ENCODE measurements around the gene PLPPR3.

DNA sequence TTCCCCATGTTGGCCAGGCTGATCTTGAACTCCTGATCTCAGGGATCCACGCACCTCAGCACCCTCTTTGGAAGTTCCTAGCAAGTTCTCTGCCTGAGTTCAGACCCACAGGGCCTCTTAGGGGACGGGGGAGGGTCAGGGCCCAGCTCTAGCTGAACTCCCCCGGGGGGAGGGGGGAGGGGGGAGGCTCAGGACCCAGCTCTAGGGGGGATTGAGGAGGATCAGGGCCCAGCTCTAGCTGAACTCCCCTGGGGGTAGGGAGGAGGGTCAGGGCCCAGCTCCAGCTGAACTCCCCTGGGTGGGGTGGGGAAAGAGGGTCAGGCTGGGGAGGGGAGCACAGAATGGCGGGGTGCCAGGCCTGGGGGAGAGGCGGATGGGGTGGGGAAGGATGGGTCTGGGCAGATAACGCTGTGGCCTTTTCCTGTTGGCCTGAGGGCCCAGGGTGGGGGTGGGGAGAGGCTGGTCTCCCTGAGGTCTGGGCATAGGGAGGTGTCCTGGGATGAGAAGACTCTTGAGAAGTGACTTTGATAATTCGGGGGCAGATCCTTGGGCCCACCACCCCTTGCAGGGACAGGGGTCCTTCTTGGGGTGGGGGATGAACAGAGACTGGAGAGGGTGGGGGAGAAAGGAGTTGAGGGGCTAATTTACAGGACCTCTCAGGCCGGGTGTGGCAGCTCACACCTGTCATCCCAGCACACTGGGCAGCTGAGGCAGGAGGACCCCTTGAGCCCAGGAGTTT is 30.0 kb downstream of the PLPPR3 start:
- TF ChIP-seq, protein P1, sequence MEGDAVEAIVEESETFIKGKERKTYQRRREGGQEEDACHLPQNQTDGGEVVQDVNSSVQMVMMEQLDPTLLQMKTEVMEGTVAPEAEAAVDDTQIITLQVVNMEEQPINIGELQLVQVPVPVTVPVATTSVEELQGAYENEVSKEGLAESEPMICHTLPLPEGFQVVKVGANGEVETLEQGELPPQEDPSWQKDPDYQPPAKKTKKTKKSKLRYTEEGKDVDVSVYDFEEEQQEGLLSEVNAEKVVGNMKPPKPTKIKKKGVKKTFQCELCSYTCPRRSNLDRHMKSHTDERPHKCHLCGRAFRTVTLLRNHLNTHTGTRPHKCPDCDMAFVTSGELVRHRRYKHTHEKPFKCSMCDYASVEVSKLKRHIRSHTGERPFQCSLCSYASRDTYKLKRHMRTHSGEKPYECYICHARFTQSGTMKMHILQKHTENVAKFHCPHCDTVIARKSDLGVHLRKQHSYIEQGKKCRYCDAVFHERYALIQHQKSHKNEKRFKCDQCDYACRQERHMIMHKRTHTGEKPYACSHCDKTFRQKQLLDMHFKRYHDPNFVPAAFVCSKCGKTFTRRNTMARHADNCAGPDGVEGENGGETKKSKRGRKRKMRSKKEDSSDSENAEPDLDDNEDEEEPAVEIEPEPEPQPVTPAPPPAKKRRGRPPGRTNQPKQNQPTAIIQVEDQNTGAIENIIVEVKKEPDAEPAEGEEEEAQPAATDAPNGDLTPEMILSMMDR (IDR thresholded peaks at IDR 0.05) = no peak
- TF ChIP-seq POLR2AphosphoS5 (IDR thresholded peaks at IDR 0.05; ENCODE audit: insufficient read depth in 1 of 2, low read depth in 1 of 2) = no peak

Measured in vagina (tissue), 2 donors.